SK-N-DZ (cell line): ENCODE data around the gene CCPG1. TPM values are rescaled to one million over a fixed set of nuclear protein-coding genes. Genes with fewer than 3 reads are reported as not detected.
"Not testable (repeated sequence)": the region's sequence is repeated elsewhere in the genome, so short reads cannot be mapped to it uniquely, and the experiment has no call there.

Experiments
- DNase-seq: peaks from one replicate; pipeline ENCODE4 v3.0.0-alpha.2; 2015; ENCODE audit warnings: low spot score
- polyA plus RNA-seq, 2 experiments: library from polyadenylated mRNA; depleted of rRNA; stranded (reverse); fragments of >200 nt; gene quantifications; 2 replicates each; pipeline ENCODE4 v1.2.3, GENCODE V29; 2014

Gene CCPG1
- 12.7 and 16.1 TPM in 2 replicates for polyA plus RNA-seq (2014; cell fraction: cytosol; rRNA removed)
- polyA plus RNA-seq (2014; cell fraction: nucleus; rRNA removed): 10.6 and 11.1 TPM in 2 replicates

DNA sequence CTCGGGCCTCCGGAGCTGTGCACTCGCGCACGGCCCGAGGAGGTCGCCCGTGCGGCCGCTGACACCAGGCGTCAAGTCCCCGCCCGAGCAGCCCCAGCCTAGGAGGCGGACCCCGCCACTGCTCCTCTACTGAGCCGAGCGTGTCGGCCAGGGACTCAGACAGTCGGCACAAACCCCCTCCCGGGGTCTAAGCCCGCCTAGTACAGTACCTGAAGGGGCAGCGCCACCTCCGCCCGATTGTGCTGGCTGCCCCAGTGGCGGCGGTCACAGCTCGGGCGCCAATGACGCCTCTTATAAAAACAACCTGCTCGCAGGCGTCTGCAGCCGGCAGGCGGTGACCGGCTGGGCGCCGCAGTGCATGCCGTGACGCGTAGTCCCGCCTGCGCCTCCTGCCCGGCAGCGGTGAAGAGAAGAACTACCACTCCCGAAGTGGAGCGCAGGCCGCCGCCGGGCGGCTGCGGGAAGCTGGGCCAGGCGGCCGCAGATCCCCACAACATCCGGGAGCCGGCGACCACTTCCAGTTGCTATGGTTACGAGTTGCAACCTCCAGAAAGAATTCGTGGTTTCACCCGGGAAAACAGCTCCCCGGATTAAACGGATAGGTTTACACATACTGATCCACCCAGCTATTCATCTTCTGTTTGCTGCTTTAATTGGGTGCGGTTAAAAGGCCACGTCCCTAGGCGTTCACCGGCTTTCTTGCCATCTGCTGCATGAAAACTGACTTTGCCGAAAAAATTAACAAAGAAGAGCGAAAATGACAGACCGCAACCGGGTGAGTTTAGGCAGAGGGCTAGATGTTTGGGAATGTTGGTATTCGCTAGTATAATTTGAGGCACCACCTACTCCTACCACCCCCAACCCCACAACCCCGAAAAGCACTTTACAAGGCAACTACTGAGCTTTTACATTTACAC, at the start of gene CCPG1, which contains the start of gene PIERCE2:
Gene CCPG1 (minus strand): TSS at position 348 of the 917 bp plus-strand sequence. CDS start 18,935 bp downstream, outside the sequence.
Gene PIERCE2 (plus strand): TSS at position 484 of the 917 bp plus-strand sequence. CDS start 274 bp downstream, at position 758.
- peak; percentile 96 for DNase-seq

GRCh38 chr15:55457401-55458022, 49.4 kb upstream of the CCPG1 start:
- no peak for DNase-seq

DNA sequence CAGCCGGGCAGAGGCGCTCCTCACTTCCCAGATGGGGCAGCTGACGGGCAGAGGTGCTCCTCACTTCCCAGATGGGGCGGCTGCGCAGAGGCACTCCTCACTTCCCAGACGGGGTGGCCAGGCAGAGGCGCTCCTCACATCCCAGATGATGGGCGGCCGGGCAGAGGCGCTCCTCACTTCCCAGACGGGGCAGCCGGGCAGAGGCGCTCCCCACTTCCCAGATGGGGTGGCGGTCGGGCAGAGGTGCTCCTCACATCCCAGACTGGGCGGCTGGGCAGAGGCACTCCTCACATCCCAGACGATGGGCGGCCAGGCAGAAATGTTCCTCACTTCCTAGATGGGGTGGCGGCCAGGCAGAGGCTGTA, 38.9 kb upstream of the CCPG1 start:
- not testable (repeated sequence) for DNase-seq

DNA sequence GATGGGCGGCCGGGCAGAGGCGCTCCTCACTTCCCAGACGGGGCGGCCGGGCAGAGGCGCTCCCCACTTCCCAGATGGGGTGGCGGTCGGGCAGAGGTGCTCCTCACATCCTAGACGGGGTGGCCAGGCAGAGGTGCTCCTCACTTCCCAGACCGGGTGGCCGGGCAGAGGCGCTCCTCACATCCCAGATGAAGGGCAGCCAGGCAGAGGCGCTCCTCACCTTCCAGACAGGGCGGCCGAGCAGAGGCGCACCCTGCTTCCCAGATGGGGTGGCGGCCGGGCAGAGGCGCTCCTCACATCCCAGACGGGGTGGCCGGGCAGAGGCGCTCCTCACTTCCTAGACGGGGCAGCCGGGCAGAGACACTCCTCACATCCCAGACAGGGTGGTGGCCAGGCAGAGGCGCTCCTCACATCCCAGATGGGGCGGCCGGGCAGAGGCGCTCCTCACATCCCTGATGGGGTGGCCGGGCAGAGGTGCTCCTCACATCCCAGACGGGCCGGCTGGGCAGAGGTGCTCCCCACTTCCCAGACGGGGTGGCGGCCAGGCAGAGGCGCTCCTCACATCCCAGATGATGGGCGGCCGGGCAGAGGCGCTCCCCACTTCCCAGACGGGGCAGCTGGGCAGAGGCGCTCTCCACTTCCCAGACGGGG, 38.3 kb upstream of the CCPG1 start:
- DNase-seq: not testable (repeated sequence)

GRCh38 chr15:55445936-55446335, 37.8 kb upstream of the CCPG1 start:
- DNase-seq: not testable (repeated sequence)

- DNase-seq: not testable (repeated sequence)
Observed at GRCh38 chr15:55443141-55443540, 35.0 kb upstream of the CCPG1 start.

DNA sequence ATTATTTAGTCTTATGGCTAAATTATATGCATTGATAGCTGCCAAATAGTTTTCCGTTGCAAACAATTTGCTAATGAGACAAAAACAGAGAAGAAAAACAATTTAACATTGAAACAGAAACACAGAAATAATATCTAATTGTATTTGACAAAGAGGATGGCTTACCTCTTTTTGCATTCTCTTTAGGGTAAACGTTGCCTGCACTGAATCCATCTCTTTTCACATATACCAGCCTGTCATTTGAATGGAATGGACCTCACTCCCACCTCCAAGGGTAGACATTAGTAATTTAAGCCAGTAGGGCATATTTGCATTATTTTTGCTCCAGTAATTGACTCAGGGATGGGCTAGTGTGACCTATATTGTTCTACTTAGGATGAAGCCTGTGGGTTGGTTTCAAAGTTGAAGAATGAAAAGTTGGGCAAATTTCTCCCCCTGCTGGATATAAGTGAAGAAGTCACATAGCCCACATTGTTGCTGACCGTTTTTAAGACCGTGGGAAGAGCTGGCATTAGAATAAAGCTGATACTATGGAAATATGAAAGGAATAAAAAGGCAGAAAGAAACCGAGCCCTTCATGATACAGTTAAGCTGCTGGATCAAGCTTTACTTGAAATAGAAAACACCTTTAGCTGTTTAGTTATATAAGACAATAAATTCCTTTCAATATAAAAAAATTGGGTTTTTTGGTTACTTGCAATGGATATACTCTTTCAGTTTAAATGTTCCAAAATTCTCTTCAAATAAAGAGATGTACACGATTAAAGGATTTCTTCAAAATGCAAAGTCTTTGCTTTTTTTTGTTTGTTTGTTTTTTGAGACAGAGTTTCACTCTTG, 27.0 kb upstream of the CCPG1 start:
- peak; percentile 61 for DNase-seq

- no peak for DNase-seq
Observed at GRCh38 chr15:55422089-55422488, 13.9 kb upstream of the CCPG1 start.

- DNase-seq: no peak
Observed at GRCh38 chr15:55420171-55420866, 12.2 kb upstream of the CCPG1 start.

DNA sequence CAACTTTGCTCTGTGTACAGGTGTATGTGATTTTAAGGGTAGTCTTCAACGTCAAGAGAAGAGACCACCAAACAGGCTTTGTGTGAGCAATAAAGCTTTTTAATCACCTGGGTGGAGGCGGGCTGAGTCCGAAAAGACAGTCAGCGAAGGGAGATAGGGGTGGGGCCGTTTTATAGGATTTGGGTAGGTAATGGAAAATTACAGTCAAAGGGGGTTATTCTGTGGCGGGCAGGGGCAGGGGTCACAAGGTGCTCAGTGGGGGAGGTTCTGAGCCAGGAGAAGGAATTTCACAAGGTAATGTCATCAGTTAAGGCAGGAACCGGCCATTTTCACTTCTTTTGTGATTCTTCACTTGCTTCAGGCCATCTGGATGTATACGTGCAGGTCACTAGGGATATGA, 9.5 kb upstream of the CCPG1 start:
- not testable (repeated sequence) for DNase-seq

- DNase-seq: not testable (repeated sequence)
Observed at GRCh38 chr15:55408976-55409375, 817 bp upstream of the CCPG1 start.

DNA sequence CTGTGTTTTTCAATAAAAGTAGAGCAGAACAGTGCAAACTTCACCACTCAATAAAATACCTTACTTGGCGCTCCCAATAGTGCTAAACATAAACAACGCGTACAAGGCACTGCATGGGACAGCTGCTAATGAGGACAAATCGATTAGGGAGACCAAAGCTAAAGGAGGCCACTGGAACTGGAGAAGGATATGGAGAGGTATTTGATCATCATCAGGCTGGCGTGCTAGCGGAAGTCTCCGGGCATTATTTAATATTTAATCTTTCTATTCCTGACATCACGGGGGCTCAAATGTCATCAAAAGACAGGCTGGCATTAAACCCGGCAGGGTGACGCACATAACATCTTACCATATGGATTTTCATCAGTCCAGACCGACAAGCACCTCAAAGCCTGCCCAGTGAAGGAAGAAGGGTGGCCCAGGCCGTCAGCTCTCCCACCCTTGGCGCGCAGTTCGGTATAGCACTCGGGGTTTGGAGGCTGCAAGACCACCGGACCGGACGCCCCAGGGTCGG, 604 bp downstream of the CCPG1 start:
- no peak for DNase-seq

DNA sequence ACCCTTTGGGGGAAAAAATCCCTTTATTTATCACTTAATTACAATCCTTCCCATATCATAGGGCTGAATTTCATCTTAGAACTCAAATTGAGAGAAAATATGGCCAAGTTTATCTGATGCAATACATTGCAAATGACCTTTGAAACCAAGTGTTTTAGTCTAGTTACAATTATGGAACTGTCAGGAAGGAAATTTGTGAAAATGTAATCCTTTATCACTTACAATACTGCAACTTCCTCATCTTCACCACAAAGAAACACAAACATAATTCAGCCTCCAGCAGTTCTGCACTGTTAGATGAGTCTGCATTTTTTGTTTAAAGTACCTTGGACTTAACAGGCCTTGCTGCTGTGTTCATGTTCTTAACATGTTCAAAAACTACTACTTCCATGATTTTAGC, 4.6 kb downstream of the CCPG1 start:
- no peak for DNase-seq

DNA sequence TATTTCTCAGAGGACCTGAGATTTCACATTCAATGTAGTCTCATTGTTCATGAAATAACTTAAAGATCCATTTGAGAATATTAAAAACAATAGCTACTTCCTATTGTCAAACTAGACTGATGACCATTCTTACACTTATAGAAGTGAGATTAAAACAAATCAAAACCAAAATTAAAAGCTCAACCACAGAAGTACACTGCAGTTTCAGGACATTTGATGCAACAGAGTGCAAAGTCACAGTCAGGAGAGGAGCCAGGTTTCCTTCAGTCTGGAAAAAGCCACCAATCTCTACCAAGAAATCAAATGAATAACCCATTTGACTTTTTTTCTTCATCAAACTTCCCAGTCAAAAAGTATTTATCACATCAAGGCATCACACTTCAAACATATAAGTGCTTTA, 5.5 kb downstream of the CCPG1 start:
- no peak for DNase-seq

GRCh38 chr15:55401786-55402246, 6.3 kb downstream of the CCPG1 start:
- DNase-seq: peak; percentile 23

- DNase-seq: not testable (repeated sequence)
Observed at GRCh38 chr15:55400050-55400449, 8.1 kb downstream of the CCPG1 start.

DNA sequence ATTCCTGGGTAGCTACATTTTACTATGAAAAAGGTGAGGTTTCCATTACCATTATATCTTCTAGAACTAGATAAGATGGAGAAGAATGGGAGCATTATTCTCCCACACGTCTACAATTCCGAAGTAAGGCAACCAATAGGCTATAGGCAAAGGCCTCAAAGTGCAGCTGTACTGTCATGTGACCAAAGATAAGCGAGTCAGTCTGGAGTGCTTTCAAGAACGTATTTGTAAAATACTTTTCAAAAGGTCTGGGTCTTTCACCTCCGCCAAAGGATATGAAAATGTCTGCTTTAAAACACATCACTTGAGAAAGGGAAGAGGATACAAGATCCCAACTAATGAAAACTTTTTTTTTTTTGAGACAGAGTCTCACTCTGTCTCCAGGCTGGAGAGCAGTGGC, 9.9 kb downstream of the CCPG1 start:
- DNase-seq: no peak

GRCh38 chr15:55394694-55395093, 13.5 kb downstream of the CCPG1 start:
- DNase-seq: no peak

GRCh38 chr15:55389264-55389607, 18.9 kb downstream of the CCPG1 start:
- DNase-seq: no peak

DNA sequence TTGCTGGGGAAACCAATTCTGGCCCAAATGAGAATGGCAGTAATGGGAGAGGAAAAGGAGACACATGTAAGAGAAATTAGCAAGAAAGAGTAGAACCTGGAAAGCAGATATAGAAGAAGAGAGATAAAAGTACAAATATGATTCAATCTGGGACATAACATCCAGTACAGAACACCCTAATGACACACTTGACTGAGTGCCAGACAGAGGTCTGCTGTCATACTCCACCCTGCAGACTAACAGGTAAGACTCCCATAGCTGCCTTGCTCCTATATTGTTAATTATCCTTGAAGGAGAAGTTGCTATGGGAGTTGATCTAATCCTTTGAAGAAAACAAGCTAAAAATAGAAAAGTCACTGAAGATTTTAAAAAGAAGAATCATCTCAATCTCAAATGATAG, 21.1 kb downstream of the CCPG1 start:
- no peak for DNase-seq
